ENCODE results near the gene ATP1A4.

ATP1A4 gene

GRCh38 chr1:160137216-160137862, 14.1 kb upstream of the ATP1A4 start:
- no peak for DNase-seq (ENCODE audit: low spot score)
- H3K4me1 ChIP-seq (ENCODE audit: insufficient read depth, poor library complexity, severe bottlenecking) = no peaks in the 10 kb centered on the region
- no peaks in the 10 kb centered on the region for H3K36me3 ChIP-seq (ENCODE audit: low read depth)
- no peaks in the 10 kb centered on the region for H3K9me3 ChIP-seq (ENCODE audit: severe bottlenecking)
- no peak overlapping the region for H3K27ac ChIP-seq (ENCODE audit: poor library complexity, severe bottlenecking)
- TF ChIP-seq CTCF (IDR thresholded peaks at IDR 0.05; ENCODE audit: poor library complexity, severe bottlenecking) = no peak
- H3K27me3 ChIP-seq (ENCODE audit: insufficient read depth, poor library complexity, severe bottlenecking) = no peaks in the 10 kb centered on the region
- no peak for ATAC-seq (ENCODE audit: low read depth)
- no peak overlapping the region for H3K4me3 ChIP-seq (ENCODE audit: severe bottlenecking)

GRCh38 chr1:160139840-160140239, 11.6 kb upstream of the ATP1A4 start:
- no peak for TF ChIP-seq CTCF (IDR thresholded peaks at IDR 0.05; ENCODE audit: poor library complexity, severe bottlenecking)
- Histone ChIP-seq H3K27ac (ENCODE audit: poor library complexity, severe bottlenecking) (no peak overlapping the region), H3K9me3 (ENCODE audit: severe bottlenecking) (no peaks in the 10 kb centered on the region), H3K36me3 (ENCODE audit: low read depth) (no peaks in the 10 kb centered on the region), H3K27me3 (ENCODE audit: insufficient read depth, poor library complexity, severe bottlenecking) (no peaks in the 10 kb centered on the region), H3K4me1 (ENCODE audit: insufficient read depth, poor library complexity, severe bottlenecking) (no peaks in the 10 kb centered on the region), H3K4me3 (ENCODE audit: severe bottlenecking) (no peak overlapping the region)
- DNase-seq (ENCODE audit: low spot score) (no peak), ATAC-seq (ENCODE audit: low read depth) (no peak)

GRCh38 chr1:160143695-160144094, 7.7 kb upstream of the ATP1A4 start:
- H3K27ac ChIP-seq (ENCODE audit: poor library complexity, severe bottlenecking) = no peak overlapping the region
- no peaks in the 10 kb centered on the region for H3K27me3 ChIP-seq (ENCODE audit: insufficient read depth, poor library complexity, severe bottlenecking)
- no peak for DNase-seq (ENCODE audit: low spot score)
- H3K4me3 ChIP-seq (ENCODE audit: severe bottlenecking) = no peak overlapping the region
- H3K36me3 ChIP-seq (ENCODE audit: low read depth) = no peaks in the 10 kb centered on the region
- TF ChIP-seq CTCF (IDR thresholded peaks at IDR 0.05; ENCODE audit: poor library complexity, severe bottlenecking) = no peak
- no peak for ATAC-seq (ENCODE audit: low read depth)
- no peaks in the 10 kb centered on the region for H3K9me3 ChIP-seq (ENCODE audit: severe bottlenecking)
- no peaks in the 10 kb centered on the region for H3K4me1 ChIP-seq (ENCODE audit: insufficient read depth, poor library complexity, severe bottlenecking)

- DNase-seq (ENCODE audit: low spot score) (no peak), ATAC-seq (ENCODE audit: low read depth) (no peak)
- no peak overlapping the region for H3K27ac ChIP-seq (ENCODE audit: poor library complexity, severe bottlenecking)
- no peak for TF ChIP-seq CTCF (IDR thresholded peaks at IDR 0.05; ENCODE audit: poor library complexity, severe bottlenecking)
- H3K36me3 ChIP-seq (ENCODE audit: low read depth) = no peaks in the 10 kb centered on the region
- no peaks in the 10 kb centered on the region for H3K27me3 ChIP-seq (ENCODE audit: insufficient read depth, poor library complexity, severe bottlenecking)
- H3K9me3 ChIP-seq (ENCODE audit: severe bottlenecking) = no peaks in the 10 kb centered on the region
- no peak overlapping the region for H3K4me3 ChIP-seq (ENCODE audit: severe bottlenecking)
- H3K4me1 ChIP-seq (ENCODE audit: insufficient read depth, poor library complexity, severe bottlenecking) = peaks cover 7% of the 10 kb centered on the region
These were observed 6.5 kb upstream of the ATP1A4 start for GRCh38 chr1:160144921-160145320.

- peaks cover 7% of the 10 kb centered on the region for H3K4me1 ChIP-seq (ENCODE audit: insufficient read depth, poor library complexity, severe bottlenecking)
- H3K27ac ChIP-seq (ENCODE audit: poor library complexity, severe bottlenecking) = no peak overlapping the region
- TF ChIP-seq CTCF (IDR thresholded peaks at IDR 0.05; ENCODE audit: poor library complexity, severe bottlenecking) = no peak
- no peaks in the 10 kb centered on the region for H3K9me3 ChIP-seq (ENCODE audit: severe bottlenecking)
- no peaks in the 10 kb centered on the region for H3K36me3 ChIP-seq (ENCODE audit: low read depth)
- no peaks in the 10 kb centered on the region for H3K27me3 ChIP-seq (ENCODE audit: insufficient read depth, poor library complexity, severe bottlenecking)
- ATAC-seq (ENCODE audit: low read depth) (no peak), DNase-seq (ENCODE audit: low spot score) (no peak)
- no peak overlapping the region for H3K4me3 ChIP-seq (ENCODE audit: severe bottlenecking)
These were observed 5.3 kb upstream of the ATP1A4 start for GRCh38 chr1:160146107-160146506.
